Smooth muscle cell (in vitro differentiated cells): ENCODE data around the gene AKAP12. TPM values are rescaled to one million over a fixed set of nuclear protein-coding genes. Genes with fewer than 3 reads are reported as not detected.

Source experiments
- polyA plus RNA-seq: library from polyadenylated mRNA; unstranded; fragments of >200 nt; fragmentation: Nextera tagmentation; extraction: Ambion mirVana; gene quantifications from 2 replicates; pipeline ENCODE4 v1.2.1, GENCODE V29; 2016
- small RNA-seq: library from RNA; depleted of rRNA; stranded (forward); fragments of <200 nt; gene quantifications from one replicate; pipeline ENCODE3, GENCODE V24; 2014
- total RNA-seq: library from RNA; depleted of rRNA; stranded (reverse); fragments of >200 nt; gene quantifications from 2 replicates; pipeline ENCODE4 v1.2.3, GENCODE V29; 2014

AKAP12 gene
- total and polyA plus RNA-seq, 2 experiments from 2014 or later: 10.7 to 13.3 TPM

Small RNA genes within 50 kb of the gene (small RNA-seq; reads per million reads assigned to genes)
- gene RF00019 (not detected), gene RNU6-1247P (not detected), gene RNU6-300P (not detected), gene RNY4P20 (3.1 reads per million, percentile 53 among the genes with 10 or more reads in this experiment)

Other genes with a start within 250 kb of the AKAP12 start
- gene ZBTB2, start 151.6 kb downstream of the AKAP12 start, total RNA-seq: 10.7 and 15.1 TPM in 2 replicates
- 4.1 and 7.1 TPM in 2 replicates for gene ZBTB2, start 151.6 kb downstream of the AKAP12 start, polyA plus RNA-seq
- 22.0 and 27.9 TPM in 2 replicates for gene RMND1, start 212.2 kb downstream of the AKAP12 start, total RNA-seq
- 13.0 and 16.2 TPM in 2 replicates for gene RMND1, start 212.2 kb downstream of the AKAP12 start, polyA plus RNA-seq